Panc1 (cell line): ENCODE measurements around the gene CNTN1. TPM values are rescaled to one million over a fixed set of nuclear protein-coding genes. Genes with fewer than 3 reads are reported as not detected.

Experiments used
- ATAC-seq: fragments of 200-7000 bp; cut with Tn5 transposase; 2 replicates; pipeline ENCODE4 v1.9.1; 2020; ENCODE audit warnings: mild to moderate bottlenecking, moderate library complexity
- BruUV-seq: library from RNA; stranded (reverse); fragments of 400-500 nt; replicated peaks from 2 replicates; lab custom pipeline; 2021; lab: Mats Ljungman, UMichigan
- CTCF ChIA-PET: fragments of 300-600 bp; sonication (Branson Sonifier 250); formaldehyde crosslinking; loops from one replicate; lab custom pipeline; 2022; ENCODE audit warnings: antibody characterized with exemption; lab: Charles Lee
- POLR2A ChIA-PET: fragments of 300-600 bp; sonication (Branson Sonifier 250); formaldehyde crosslinking; loops from one replicate; lab custom pipeline; 2022; ENCODE audit warnings: antibody characterized with exemption; lab: Charles Lee
- DNase-seq: peaks from one replicate; pipeline ENCODE4 v3.0.0-alpha.2; 2010; ENCODE audit warnings: low read depth, low spot score
- H3K27ac ChIP-seq: 2 replicates; pipeline ENCODE4 v1.5.1; 2011; ENCODE audit warnings: mild to moderate bottlenecking, low read length, inconsistent platforms
- H3K27me3 ChIP-seq: fragments of 200-500 bp; sonication (Bioruptor generic); 2 replicates; pipeline ENCODE4 v1.6.0; 2014; ENCODE audit warnings: low read length, inconsistent platforms; ENCODE audit not compliant: control insufficient read depth, insufficient read depth
- H3K36me3 ChIP-seq: fragments of 200-500 bp; sonication (Bioruptor generic); 2 replicates; pipeline ENCODE4 v1.5.1; 2014; ENCODE audit warnings: inconsistent platforms, mild to moderate bottlenecking, low read length, moderate library complexity; ENCODE audit not compliant: control insufficient read depth, insufficient read depth
- H3K4me1 ChIP-seq: 2 replicates; pipeline ENCODE4 v1.5.1; 2011; ENCODE audit warnings: inconsistent platforms, mild to moderate bottlenecking, low read length, moderate library complexity; ENCODE audit not compliant: control insufficient read depth, insufficient read depth
- H3K4me3 ChIP-seq, 2 experiments: 2 replicates each; pipeline ENCODE4 v1.5.1; 2011 to 2012; ENCODE audit warnings: low read depth in 2 of 2, low read length in 2 of 2, mild to moderate bottlenecking in 2 of 2, inconsistent platforms in 1 of 2, moderate library complexity in 1 of 2
- H3K9me3 ChIP-seq: fragments of 200-500 bp; sonication (Bioruptor generic); 2 replicates; pipeline ENCODE4 v1.5.1; 2014; ENCODE audit warnings: low read depth, mild to moderate bottlenecking, inconsistent platforms, low read length, moderate library complexity; ENCODE audit not compliant: control insufficient read depth, insufficient read depth
- POLR2AphosphoS5 ChIP-seq: IDR thresholded peaks from 2 replicates; pipeline ENCODE4 v1.6.1; 2012; ENCODE audit warnings: mild to moderate bottlenecking, low read depth, low read length, moderate library complexity
- SIN3A ChIP-seq: IDR thresholded peaks from 2 replicates; pipeline ENCODE4 v1.6.1; 2012; ENCODE audit warnings: low read depth, mild to moderate bottlenecking, low read length, moderate library complexity, borderline replicate concordance; ENCODE audit not compliant: insufficient read depth
- TCF7L2 ChIP-seq: IDR thresholded peaks from 2 replicates; pipeline ENCODE4 v1.6.1; 2011; ENCODE audit warnings: mild to moderate bottlenecking, low read depth, low read length, inconsistent platforms
- in situ Hi-C: cut with HindIII; loops from 2 replicates; pipeline ENCODE4 v1.10.0; 2016; ENCODE audit warnings: low sequenced_read_pairs, low pct_unique_long_range_greater_than_20kb
- intact Hi-C: fragments of 100-400 bp; cut with micrococcal nuclease; formaldehyde crosslinking; loops from one replicate; pipeline ENCODE4 v1.10.0; 2022; ENCODE audit not compliant: unreplicated experiment
- total RNA-seq: library from RNA; stranded (reverse); gene quantifications from one replicate; pipeline ENCODE4 v1.2.1, GENCODE V29; 2021; ENCODE audit not compliant: unreplicated experiment
- TF ChIP-seq, protein P1 (sequence below): fragments of 450-650 bp; IDR thresholded peaks from 2 replicates; pipeline ENCODE4 v1.5.1; 2017; ENCODE audit warnings: mild to moderate bottlenecking
- TF ChIP-seq, protein P2 (sequence below), 2 experiments: IDR thresholded peaks; 2 replicates each; pipeline ENCODE4 v1.6.1; 2011 to 2012; ENCODE audit warnings: low read depth in 2 of 2, control low read depth in 1 of 2, low read length in 1 of 2, mild to moderate bottlenecking in 1 of 2, moderate library complexity in 1 of 2; ENCODE audit not compliant: insufficient read depth in 1 of 2

CNTN1 gene
- total RNA-seq, 1 experiment from 2014 or later, result not detected

DNA sequence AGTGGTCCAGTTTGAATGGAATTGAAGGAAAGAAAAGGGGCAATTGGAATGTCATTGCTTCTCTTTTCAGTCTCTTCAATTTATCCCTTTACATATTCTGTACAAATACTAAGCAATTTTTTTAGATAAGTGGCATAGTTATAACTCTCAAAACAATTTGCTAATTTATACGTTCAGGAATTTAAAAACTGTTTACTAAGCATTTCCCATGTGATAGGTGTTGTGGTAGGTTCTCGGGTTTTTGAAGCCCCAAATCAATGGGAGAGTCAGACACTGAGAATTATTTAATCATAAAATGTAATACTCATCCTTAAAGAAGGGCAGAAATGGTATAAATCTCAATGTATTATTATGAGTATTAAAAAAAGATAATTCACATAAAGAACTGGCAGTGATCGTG, 197.1 kb downstream of the CNTN1 start:
- no peaks in the 10 kb centered on the region for H3K36me3 ChIP-seq
- TF ChIP-seq POLR2AphosphoS5, result no peak
- TF ChIP-seq TCF7L2, result no peak
- no peak for TF ChIP-seq SIN3A
- TF ChIP-seq, protein P1, sequence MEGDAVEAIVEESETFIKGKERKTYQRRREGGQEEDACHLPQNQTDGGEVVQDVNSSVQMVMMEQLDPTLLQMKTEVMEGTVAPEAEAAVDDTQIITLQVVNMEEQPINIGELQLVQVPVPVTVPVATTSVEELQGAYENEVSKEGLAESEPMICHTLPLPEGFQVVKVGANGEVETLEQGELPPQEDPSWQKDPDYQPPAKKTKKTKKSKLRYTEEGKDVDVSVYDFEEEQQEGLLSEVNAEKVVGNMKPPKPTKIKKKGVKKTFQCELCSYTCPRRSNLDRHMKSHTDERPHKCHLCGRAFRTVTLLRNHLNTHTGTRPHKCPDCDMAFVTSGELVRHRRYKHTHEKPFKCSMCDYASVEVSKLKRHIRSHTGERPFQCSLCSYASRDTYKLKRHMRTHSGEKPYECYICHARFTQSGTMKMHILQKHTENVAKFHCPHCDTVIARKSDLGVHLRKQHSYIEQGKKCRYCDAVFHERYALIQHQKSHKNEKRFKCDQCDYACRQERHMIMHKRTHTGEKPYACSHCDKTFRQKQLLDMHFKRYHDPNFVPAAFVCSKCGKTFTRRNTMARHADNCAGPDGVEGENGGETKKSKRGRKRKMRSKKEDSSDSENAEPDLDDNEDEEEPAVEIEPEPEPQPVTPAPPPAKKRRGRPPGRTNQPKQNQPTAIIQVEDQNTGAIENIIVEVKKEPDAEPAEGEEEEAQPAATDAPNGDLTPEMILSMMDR, result no peak
- TF ChIP-seq, protein P2, sequence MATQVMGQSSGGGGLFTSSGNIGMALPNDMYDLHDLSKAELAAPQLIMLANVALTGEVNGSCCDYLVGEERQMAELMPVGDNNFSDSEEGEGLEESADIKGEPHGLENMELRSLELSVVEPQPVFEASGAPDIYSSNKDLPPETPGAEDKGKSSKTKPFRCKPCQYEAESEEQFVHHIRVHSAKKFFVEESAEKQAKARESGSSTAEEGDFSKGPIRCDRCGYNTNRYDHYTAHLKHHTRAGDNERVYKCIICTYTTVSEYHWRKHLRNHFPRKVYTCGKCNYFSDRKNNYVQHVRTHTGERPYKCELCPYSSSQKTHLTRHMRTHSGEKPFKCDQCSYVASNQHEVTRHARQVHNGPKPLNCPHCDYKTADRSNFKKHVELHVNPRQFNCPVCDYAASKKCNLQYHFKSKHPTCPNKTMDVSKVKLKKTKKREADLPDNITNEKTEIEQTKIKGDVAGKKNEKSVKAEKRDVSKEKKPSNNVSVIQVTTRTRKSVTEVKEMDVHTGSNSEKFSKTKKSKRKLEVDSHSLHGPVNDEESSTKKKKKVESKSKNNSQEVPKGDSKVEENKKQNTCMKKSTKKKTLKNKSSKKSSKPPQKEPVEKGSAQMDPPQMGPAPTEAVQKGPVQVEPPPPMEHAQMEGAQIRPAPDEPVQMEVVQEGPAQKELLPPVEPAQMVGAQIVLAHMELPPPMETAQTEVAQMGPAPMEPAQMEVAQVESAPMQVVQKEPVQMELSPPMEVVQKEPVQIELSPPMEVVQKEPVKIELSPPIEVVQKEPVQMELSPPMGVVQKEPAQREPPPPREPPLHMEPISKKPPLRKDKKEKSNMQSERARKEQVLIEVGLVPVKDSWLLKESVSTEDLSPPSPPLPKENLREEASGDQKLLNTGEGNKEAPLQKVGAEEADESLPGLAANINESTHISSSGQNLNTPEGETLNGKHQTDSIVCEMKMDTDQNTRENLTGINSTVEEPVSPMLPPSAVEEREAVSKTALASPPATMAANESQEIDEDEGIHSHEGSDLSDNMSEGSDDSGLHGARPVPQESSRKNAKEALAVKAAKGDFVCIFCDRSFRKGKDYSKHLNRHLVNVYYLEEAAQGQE (IDR thresholded peaks at IDR 0.05; ENCODE audit: insufficient read depth in 1 of 2, low read depth in 2 of 2, low read length in 1 of 2), result no peak
- H3K27me3 ChIP-seq, result no peaks in the 10 kb centered on the region
- in situ Hi-C loops, result no loop called here
- CTCF ChIA-PET, result no interaction called here
- no peak for DNase-seq
- no TSS peak for BruUV-seq
- no peaks in the 10 kb centered on the region for H3K4me1 ChIP-seq
- H3K27ac ChIP-seq, result no peak overlapping the region
- no peaks in the 10 kb centered on the region for H3K9me3 ChIP-seq
- intact Hi-C loops, result no loop called here
- ATAC-seq, result no peak
- POLR2A ChIA-PET, result no interaction called here
- no peak overlapping the region for H3K4me3 ChIP-seq

DNA sequence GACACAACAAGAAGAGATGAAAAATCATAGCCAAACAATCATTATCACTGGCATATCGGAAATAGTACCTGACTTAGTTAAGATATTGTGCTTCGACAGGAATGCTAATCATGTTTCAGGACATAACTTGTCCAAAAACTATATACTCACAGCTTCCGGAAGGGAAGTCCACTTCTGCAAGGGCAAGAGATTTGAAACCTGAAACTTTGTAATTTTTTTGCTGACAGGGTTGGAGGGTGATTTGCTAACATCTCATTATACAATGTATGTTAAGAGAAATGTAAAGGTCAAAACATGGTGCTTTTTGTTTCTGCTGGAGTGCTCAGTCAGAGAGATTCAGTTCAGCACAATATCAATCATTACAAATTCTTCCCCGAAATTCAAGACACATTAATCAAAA, 200.3 kb downstream of the CNTN1 start:
- ChIA-PET CTCF (no interaction called here), POLR2A (no interaction called here)
- DNase-seq (no peak), ATAC-seq (no peak)
- Histone ChIP-seq H3K4me1 (no peaks in the 10 kb centered on the region), H3K27ac (no peak overlapping the region), H3K9me3 (no peaks in the 10 kb centered on the region), H3K36me3 (no peaks in the 10 kb centered on the region), H3K4me3 (no peak overlapping the region), H3K27me3 (no peaks in the 10 kb centered on the region)
- intact Hi-C loops, result no loop called here
- TF ChIP-seq POLR2AphosphoS5, result no peak
- no peak for TF ChIP-seq TCF7L2
- TF ChIP-seq, protein P2 (IDR thresholded peaks at IDR 0.05; ENCODE audit: insufficient read depth in 1 of 2, low read depth in 2 of 2, low read length in 1 of 2), result no peak
- TF ChIP-seq SIN3A, result no peak
- TF ChIP-seq, protein P1, result no peak
- no TSS peak for BruUV-seq
- in situ Hi-C loops, result no loop called here
